Amygdala (tissue), 56 donors: Measurements from ENCODE around the gene THY1.
"Not testable (repeated sequence)": the region's sequence is repeated elsewhere in the genome, so short reads cannot be mapped to it uniquely, and the experiment has no call there.

ENCODE experiments used
- DNase-seq, 56 donors: peaks; one replicate each; lab custom pipeline; 2025; lab: John Stamatoyannopoulos, UW

Gene THY1

GRCh38 chr11:119422809-119423508, at the start of gene THY1:
THY1 (minus strand) TSS chr11:119423172; CDS start chr11:119420905, 2,267 bp downstream.
- peak in 41 of 56 donors; percentile 23 to 77 (median 60) for DNase-seq

- no peak for DNase-seq
Measured at GRCh38 chr11:119472186-119472855, 49.3 kb upstream of the THY1 start.

- no peak for DNase-seq
Measured at GRCh38 chr11:119471329-119471728, 48.4 kb upstream of the THY1 start.

GRCh38 chr11:119470317-119471291, 47.6 kb upstream of the THY1 start:
- no peak for DNase-seq

- DNase-seq: no peak
Measured at GRCh38 chr11:119469506-119469905, 46.5 kb upstream of the THY1 start.

- DNase-seq: no peak
Measured at GRCh38 chr11:119468511-119468910, 45.5 kb upstream of the THY1 start.

- no peak for DNase-seq
Measured at GRCh38 chr11:119461229-119461963, 38.4 kb upstream of the THY1 start.

GRCh38 chr11:119460582-119460981, 37.6 kb upstream of the THY1 start:
- no peak for DNase-seq

GRCh38 chr11:119460097-119460496, 37.1 kb upstream of the THY1 start:
- no peak for DNase-seq

GRCh38 chr11:119459293-119459976, 36.5 kb upstream of the THY1 start:
- no peak for DNase-seq

- not testable (repeated sequence) for DNase-seq
Measured at GRCh38 chr11:119455708-119456107, 32.7 kb upstream of the THY1 start.

GRCh38 chr11:119455241-119455640, 32.3 kb upstream of the THY1 start:
- DNase-seq: peak in 2 of 56 donors; percentile 6 to 11

- DNase-seq: no peak
Measured at GRCh38 chr11:119453881-119454280, 30.9 kb upstream of the THY1 start.

- DNase-seq: no peak
Measured at GRCh38 chr11:119450590-119451326, 27.8 kb upstream of the THY1 start.

GRCh38 chr11:119449498-119449897, 26.5 kb upstream of the THY1 start:
- no peak for DNase-seq

- DNase-seq: no peak
Measured at GRCh38 chr11:119448380-119448779, 25.4 kb upstream of the THY1 start.

- no peak for DNase-seq
Measured at GRCh38 chr11:119447664-119448242, 24.8 kb upstream of the THY1 start.

GRCh38 chr11:119446871-119447663, 24.1 kb upstream of the THY1 start:
- no peak for DNase-seq
